KOPT-K1 (cell line): ENCODE measurements around the gene BPGM.

Experiments used
- H3K27ac ChIP-seq: fragments of 200-600 bp; sonication (generic); 2 replicates; pipeline ENCODE4 v1.5.1; 2016; ENCODE audit warnings: antibody characterized with exemption, mild to moderate bottlenecking, low read depth, low read length; ENCODE audit not compliant: poor library complexity, severe bottlenecking
- H3K36me3 ChIP-seq: fragments of 200-600 bp; sonication (generic); 2 replicates; pipeline ENCODE4 v1.5.1; 2017; ENCODE audit warnings: antibody characterized with exemption, mild to moderate bottlenecking, low read length, moderate library complexity; ENCODE audit not compliant: insufficient read depth
- H3K9me3 ChIP-seq: fragments of 200-600 bp; sonication (generic); 2 replicates; pipeline ENCODE4 v1.5.1; 2017; ENCODE audit warnings: antibody characterized with exemption, low read length, mild to moderate bottlenecking; ENCODE audit not compliant: insufficient read depth, poor library complexity, severe bottlenecking

BPGM gene

DNA sequence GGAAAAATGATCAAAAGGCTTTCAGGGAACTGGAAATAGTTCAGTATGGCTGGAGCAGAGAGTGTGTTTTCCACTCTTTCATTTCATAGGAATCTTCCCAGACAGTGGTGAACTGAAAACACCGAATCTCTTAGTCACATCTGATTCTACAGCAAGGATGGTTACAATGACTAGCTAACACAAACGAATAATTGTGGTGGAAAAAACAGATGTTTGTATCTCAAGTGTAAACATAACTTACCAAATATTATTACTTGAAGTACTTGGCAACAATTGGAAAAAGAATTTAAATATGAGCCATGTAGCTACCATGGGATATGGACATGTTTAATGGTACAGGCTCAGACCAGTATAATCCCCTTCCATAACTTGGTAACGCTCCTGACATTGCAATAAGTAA, 21.1 kb upstream of the BPGM start:
- peaks cover 6% of the 10 kb centered on the region for H3K9me3 ChIP-seq
- H3K27ac ChIP-seq: no peak overlapping the region
- no peaks in the 10 kb centered on the region for H3K36me3 ChIP-seq

DNA sequence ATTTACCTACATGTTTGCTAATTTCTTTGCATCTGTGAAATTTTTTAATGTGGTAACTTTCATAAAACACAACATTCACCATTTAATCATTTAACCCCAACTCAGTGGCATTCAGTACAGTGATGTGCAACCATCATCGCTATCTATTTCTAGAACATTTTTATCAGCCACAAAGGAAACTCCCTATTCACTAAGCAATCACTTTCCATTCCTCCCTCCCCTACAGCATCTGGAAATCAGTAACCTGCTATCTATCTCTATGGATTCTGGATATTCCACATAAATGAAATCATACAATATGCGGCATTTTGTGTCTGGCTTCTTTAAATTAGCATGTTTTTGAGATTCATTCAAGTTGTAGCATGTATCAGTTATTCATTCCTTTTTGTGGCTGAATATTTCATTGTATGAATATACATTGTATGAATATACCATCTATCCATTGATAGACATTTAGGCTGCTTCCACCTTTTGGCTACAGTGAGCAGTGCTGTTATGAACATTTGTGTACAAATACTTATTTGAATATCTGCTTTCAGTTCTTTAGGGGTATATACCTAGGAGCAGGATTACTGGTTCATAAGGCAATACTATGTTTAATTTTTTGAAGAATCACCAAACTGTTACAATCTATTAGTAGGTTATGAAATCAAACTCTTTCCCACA, 19.4 kb upstream of the BPGM start:
- Histone ChIP-seq H3K27ac (no peak overlapping the region), H3K9me3 (peaks cover 3% of the 10 kb centered on the region), H3K36me3 (no peaks in the 10 kb centered on the region)

- no peaks in the 10 kb centered on the region for H3K9me3 ChIP-seq
- H3K27ac ChIP-seq: no peak overlapping the region
- H3K36me3 ChIP-seq: no peaks in the 10 kb centered on the region
Measured at GRCh38 chr7:134627775-134628153, 18.9 kb upstream of the BPGM start.

DNA sequence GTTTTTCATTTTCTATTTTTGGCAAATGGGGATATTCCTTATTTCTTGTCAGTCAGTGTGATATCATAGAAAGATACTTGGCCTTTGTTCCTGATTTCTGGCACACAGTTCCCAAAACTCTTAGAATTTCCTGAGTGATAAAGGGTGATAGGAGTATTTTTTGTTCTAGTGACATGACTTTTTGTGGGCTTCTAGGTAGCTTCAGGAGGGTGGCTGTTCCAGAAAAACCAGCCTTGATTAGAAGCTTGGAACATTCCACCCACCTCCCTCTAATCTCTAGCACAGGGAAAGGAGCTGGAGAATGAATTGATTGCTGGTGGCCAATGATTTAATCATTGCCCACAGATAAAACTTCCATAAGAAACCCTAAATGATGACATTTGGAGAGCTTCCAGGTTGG, 17.2 kb upstream of the BPGM start:
- Histone ChIP-seq H3K9me3 (no peaks in the 10 kb centered on the region), H3K27ac (no peak overlapping the region), H3K36me3 (no peaks in the 10 kb centered on the region)

- H3K27ac ChIP-seq: no peak overlapping the region
- no peaks in the 10 kb centered on the region for H3K36me3 ChIP-seq
- H3K9me3 ChIP-seq: no peaks in the 10 kb centered on the region
Measured at GRCh38 chr7:134630237-134630636, 16.4 kb upstream of the BPGM start.

GRCh38 chr7:134630893-134631292, 15.8 kb upstream of the BPGM start:
- no peaks in the 10 kb centered on the region for H3K36me3 ChIP-seq
- H3K27ac ChIP-seq: no peak overlapping the region

DNA sequence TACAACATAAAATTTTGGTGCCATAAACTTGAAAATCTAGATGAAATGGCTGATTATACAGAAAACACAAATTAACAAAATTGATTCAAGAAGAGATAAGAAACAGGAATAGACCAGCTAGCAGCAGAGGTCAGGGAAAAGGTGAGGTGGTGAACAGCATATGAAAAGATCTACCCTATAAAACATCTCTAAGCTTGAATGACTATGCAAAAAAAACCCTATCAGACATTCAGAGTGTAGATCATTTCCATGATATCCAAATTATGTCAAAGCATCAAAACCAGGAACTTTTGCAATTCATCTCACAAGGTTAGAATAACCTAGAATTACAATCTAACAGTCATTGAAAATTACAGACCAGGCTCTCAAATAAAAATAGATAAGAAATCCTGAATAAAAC, 14.6 kb upstream of the BPGM start:
- no peaks in the 10 kb centered on the region for H3K36me3 ChIP-seq
- H3K9me3 ChIP-seq: no peaks in the 10 kb centered on the region
- no peak overlapping the region for H3K27ac ChIP-seq

More at GRCh38 chr7:134630893-134631292, 15.8 kb upstream of the BPGM start:
- H3K9me3 ChIP-seq: no peaks in the 10 kb centered on the region

- Histone ChIP-seq H3K27ac (no peak overlapping the region), H3K36me3 (no peaks in the 10 kb centered on the region), H3K9me3 (no peaks in the 10 kb centered on the region)
Measured at GRCh38 chr7:134632937-134633540, 13.6 kb upstream of the BPGM start.

GRCh38 chr7:134636008-134636449, 10.6 kb upstream of the BPGM start:
- Histone ChIP-seq H3K27ac (no peak overlapping the region), H3K36me3 (no peaks in the 10 kb centered on the region), H3K9me3 (no peaks in the 10 kb centered on the region)

DNA sequence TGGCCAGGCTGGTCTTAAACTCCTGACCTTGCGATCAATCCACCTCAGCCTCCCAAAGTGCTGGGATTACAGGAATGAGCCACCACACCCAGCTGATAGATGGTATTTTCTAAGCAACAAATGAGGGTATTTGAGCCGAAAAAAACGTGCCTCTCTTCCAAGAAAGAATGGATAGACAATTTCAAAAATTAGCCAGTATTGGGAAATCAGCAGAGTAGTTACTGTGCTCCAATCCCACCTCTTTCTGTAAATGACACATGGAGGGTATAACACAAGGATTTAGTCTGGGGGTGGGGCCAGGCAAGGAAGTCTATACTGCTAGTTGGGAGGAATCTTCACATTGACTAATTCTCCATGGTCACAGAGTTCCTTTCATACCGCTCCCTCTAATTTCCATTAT, 9.2 kb upstream of the BPGM start:
- Histone ChIP-seq H3K36me3 (no peaks in the 10 kb centered on the region), H3K9me3 (peaks cover 8% of the 10 kb centered on the region), H3K27ac (no peak overlapping the region)

- peaks cover 10% of the 10 kb centered on the region for H3K9me3 ChIP-seq
- no peak overlapping the region for H3K27ac ChIP-seq
- no peaks in the 10 kb centered on the region for H3K36me3 ChIP-seq
Measured at GRCh38 chr7:134637934-134638719, 8.5 kb upstream of the BPGM start.

GRCh38 chr7:134639061-134639460, 7.6 kb upstream of the BPGM start:
- H3K9me3 ChIP-seq: peaks cover 10% of the 10 kb centered on the region
- H3K36me3 ChIP-seq: no peaks in the 10 kb centered on the region
- H3K27ac ChIP-seq: no peak overlapping the region

GRCh38 chr7:134639683-134640279, 6.9 kb upstream of the BPGM start:
- Histone ChIP-seq H3K27ac (no peak overlapping the region), H3K36me3 (no peaks in the 10 kb centered on the region), H3K9me3 (peaks cover 10% of the 10 kb centered on the region)

DNA sequence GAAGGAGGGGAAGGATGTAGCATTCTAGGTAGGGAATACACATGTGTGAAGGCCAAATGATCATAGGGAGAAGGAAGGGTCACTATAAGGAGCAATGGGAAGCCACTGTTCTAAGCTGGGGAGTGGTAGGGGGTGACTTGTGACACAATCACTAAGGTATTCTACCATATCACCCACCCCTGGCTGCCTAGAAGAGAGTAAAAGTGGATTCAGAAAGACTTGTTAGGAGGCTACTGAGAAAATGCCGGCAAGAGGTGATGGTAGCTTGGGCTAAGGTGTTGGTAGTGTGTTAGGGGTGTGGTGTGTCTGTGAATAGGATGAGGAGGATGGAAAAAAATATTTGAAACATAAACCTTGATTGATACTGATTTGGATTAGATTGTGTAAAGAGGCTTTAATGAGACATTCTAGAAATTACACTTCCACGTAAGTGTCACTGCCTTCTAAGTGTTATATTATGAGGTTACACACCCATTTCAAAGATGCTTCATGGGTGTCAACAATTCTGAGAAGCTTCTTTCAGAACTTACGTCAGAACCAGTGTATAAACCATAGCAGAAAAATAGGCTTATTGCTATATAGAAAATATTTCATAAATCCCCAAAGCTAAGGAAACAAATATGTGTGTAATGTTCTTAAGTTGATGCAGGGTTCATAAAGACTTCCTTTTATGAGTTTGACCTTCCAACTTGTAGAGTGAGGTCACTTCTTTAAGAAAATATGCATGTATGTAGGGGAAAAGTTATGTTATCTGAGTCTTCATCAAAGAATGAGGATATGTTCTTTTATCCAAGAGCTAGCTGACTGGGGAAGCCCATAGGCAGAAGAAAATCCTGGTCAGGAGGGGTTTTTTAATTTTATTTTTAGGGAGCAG, 5.6 kb upstream of the BPGM start:
- peaks cover 10% of the 10 kb centered on the region for H3K9me3 ChIP-seq
- H3K36me3 ChIP-seq: no peaks in the 10 kb centered on the region
- no peak overlapping the region for H3K27ac ChIP-seq
